Testis (tissue), 3 donors: ENCODE results near the gene SLC22A31. TPM values are rescaled to one million over a fixed set of nuclear protein-coding genes. Genes with fewer than 3 reads are reported as not detected.

Experiments used
- DNase-seq: peaks from one replicate; pipeline ENCODE4 v3.0.0-alpha.2; 2019
- H3K27ac ChIP-seq, 2 donors: fragments of 200-600 bp; sonication (generic); one replicate each; pipeline ENCODE4 v1.5.1; 2019
- H3K27me3 ChIP-seq: fragments of 200-600 bp; sonication (generic); one replicate; pipeline ENCODE4 v1.5.1; 2019
- H3K36me3 ChIP-seq: fragments of 200-600 bp; sonication (generic); one replicate; pipeline ENCODE4 v1.5.1; 2017; ENCODE audit warnings: low read depth; ENCODE audit errors: missing control alignments
- H3K4me1 ChIP-seq: fragments of 200-600 bp; sonication (generic); one replicate; pipeline ENCODE4 v1.5.1; 2019
- H3K4me3 ChIP-seq, 2 donors: fragments of 200-600 bp; sonication (generic); one replicate each; pipeline ENCODE4 v1.5.1; 2017 to 2019
- H3K9me3 ChIP-seq: fragments of 200-600 bp; sonication (generic); one replicate; pipeline ENCODE4 v1.5.1; 2017
- CTCF ChIP-seq, 3 experiments: fragments of 450-650 bp in 2 of 3; fragments of 200-600 bp in 1 of 3; sonication (generic) in 1 of 3; IDR thresholded peaks; one replicate each; pipeline ENCODE4 v1.5.1; 2016 to 2019; ENCODE audit warnings: antibody characterized with exemption in 3 of 3, mild to moderate bottlenecking in 2 of 3, moderate library complexity in 1 of 3
- POLR2A ChIP-seq: fragments of 450-650 bp; IDR thresholded peaks from one replicate; pipeline ENCODE4 v1.6.1; 2017; ENCODE audit warnings: antibody characterized with exemption, mild to moderate bottlenecking, moderate library complexity
- WGBS, 2 donors: methylation state at CpG; one replicate each; pipeline ENCODE4 v1.1.5; 2018; 5-methylcytosine and 5-hydroxymethylcytosine counted together
- intact Hi-C: fragments of 100-400 bp; cut with DNase I; formaldehyde crosslinking; loops from one replicate; pipeline ENCODE4 v1.15.1; 2023; ENCODE audit warnings: low total_unique reads
- polyA plus RNA-seq: library from polyadenylated mRNA; stranded (reverse); fragments of 350-450 nt; fragmentation: Illumina TruSeq; extraction: RNeasy Lipid Tissue Mini Kit (QIAGEN cat#74804); gene quantifications from one replicate; pipeline ENCODE4 v1.2.3, GENCODE V29; 2014; ENCODE audit warnings: low read depth, low replicate concordance; ENCODE audit not compliant: insufficient read depth
- total RNA-seq, 2 donors: library from RNA; depleted of rRNA; stranded (reverse); fragments of >200 nt; gene quantifications; one replicate each; pipeline ENCODE4 v1.2.3, GENCODE V29; 2016

Gene SLC22A31
- total and polyA plus RNA-seq, 3 donors from 2014 or later, result 3.9 to 8.2 (median 6.2) TPM

- Histone ChIP-seq H3K27ac (no peak overlapping the region), H3K4me3 (no peak overlapping the region), H3K36me3 (no peaks in the 10 kb centered on the region), H3K9me3 (no peaks in the 10 kb centered on the region), H3K4me1 (peaks cover 26% of the 10 kb centered on the region), H3K27me3 (no peaks in the 10 kb centered on the region)
- DNase-seq, result no peak
- intact Hi-C loops, result no loop called here
- WGBS, 2 donors, result 83 to 85% methylated on average over 12 of the region's 12 CpGs
- TF ChIP-seq POLR2A (no peak), CTCF (IDR thresholded peaks at IDR 0.05) (no peak)
Measured at GRCh38 chr16:89157778-89158177, 42.6 kb downstream of the SLC22A31 start.

- TF ChIP-seq CTCF (IDR thresholded peaks at IDR 0.05) (no peak), POLR2A (no peak)
- DNase-seq, result no peak
- Histone ChIP-seq H3K36me3 (no peaks in the 10 kb centered on the region), H3K9me3 (no peaks in the 10 kb centered on the region), H3K4me1 (peaks cover 26% of the 10 kb centered on the region), H3K27me3 (no peaks in the 10 kb centered on the region), H3K4me3 (no peak overlapping the region), H3K27ac (no peak overlapping the region)
- 75 to 80% methylated on average over 15 to 26 of the region's 26 CpGs for WGBS, 2 donors
- intact Hi-C loops, result no loop called here
Measured at GRCh38 chr16:89156740-89157645, 43.3 kb downstream of the SLC22A31 start.

DNA sequence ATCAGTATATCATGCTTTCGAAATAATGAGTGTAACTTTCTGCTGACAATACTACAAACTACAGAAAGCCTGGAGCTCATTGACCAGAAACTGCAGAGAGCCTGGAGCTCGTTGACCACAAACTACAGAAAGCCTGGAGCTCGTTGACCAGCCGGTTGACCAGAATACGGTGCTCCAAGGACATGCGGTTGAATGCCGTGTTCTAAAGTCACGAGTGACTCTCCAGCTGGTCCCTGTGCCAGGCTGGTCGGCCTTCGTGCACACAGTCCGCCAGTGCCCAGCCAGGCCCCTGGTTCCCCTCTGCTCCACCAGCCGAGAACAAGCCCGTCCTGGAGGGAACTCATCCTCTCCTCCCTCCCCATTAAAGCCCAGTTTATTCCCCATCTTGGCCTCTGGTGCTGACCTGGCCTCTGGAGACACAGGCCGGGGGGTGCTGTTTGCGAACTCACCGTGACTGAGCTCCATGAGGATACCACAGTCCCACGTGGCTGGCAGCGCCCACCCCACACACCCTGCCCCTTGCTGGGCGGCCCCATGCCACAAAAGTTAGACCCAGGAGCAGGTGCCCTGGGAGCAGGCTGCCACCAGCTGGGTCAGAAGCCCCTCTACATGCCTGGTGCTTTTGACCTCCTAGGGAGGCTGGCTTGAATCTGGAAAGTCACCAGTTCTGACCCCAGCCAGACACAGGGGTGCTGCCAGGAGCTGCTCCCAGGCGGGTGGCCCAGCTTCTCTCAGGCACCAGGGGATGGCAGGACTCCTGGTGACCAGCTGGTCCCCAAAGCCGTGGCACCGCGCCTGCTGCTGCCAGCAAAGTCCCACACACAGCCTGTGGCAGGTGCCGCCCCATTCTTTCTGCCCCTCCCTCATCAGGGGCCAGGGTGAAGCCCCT is 44.2 kb downstream of the SLC22A31 start:
- no peak overlapping the region for H3K27ac ChIP-seq
- H3K27me3 ChIP-seq, result no peaks in the 10 kb centered on the region

GRCh38 chr16:89155184-89155679 is 45.1 kb downstream of the SLC22A31 start:
- intact Hi-C loops, result no loop called here
- peak; percentile 89 for DNase-seq
- TF ChIP-seq POLR2A (no peak), CTCF (IDR thresholded peaks at IDR 0.05) (no peak)
- Histone ChIP-seq H3K9me3 (no peaks in the 10 kb centered on the region), H3K27ac (peak overlapping the region in 1 of 2 donors; percentile 14), H3K4me1 (peaks cover 26% of the 10 kb centered on the region), H3K4me3 (no peak overlapping the region), H3K27me3 (no peaks in the 10 kb centered on the region), H3K36me3 (no peaks in the 10 kb centered on the region)
- 25 to 55% methylated on average over 10 to 19 of the region's 19 CpGs for WGBS, 2 donors

More for the DNA sequence above, 44.2 kb downstream of the SLC22A31 start:
- H3K9me3 ChIP-seq, result no peaks in the 10 kb centered on the region
- intact Hi-C loops, result no loop called here
- H3K4me3 ChIP-seq, result no peak overlapping the region
- TF ChIP-seq POLR2A, result no peak
- TF ChIP-seq CTCF (IDR thresholded peaks at IDR 0.05), result no peak
- H3K36me3 ChIP-seq, result no peaks in the 10 kb centered on the region
- peaks cover 26% of the 10 kb centered on the region for H3K4me1 ChIP-seq
- peak; percentile 24 for DNase-seq
- 62 to 63% methylated on average over 8 to 24 of the region's 24 CpGs for WGBS, 2 donors
